GM10266 (cell line): ENCODE measurements around the gene KDM5B.

ENCODE experiments used
- DNase-seq: peaks from one replicate; pipeline ENCODE4 v3.0.0; 2012; ENCODE audit errors: extremely low spot score
- CTCF ChIP-seq: IDR thresholded peaks from 2 replicates; pipeline ENCODE4 v1.5.1; 2012; ENCODE audit warnings: mild to moderate bottlenecking, low read depth; ENCODE audit not compliant: control insufficient read depth, insufficient read depth; ENCODE audit errors: missing control alignments

KDM5B gene

DNA sequence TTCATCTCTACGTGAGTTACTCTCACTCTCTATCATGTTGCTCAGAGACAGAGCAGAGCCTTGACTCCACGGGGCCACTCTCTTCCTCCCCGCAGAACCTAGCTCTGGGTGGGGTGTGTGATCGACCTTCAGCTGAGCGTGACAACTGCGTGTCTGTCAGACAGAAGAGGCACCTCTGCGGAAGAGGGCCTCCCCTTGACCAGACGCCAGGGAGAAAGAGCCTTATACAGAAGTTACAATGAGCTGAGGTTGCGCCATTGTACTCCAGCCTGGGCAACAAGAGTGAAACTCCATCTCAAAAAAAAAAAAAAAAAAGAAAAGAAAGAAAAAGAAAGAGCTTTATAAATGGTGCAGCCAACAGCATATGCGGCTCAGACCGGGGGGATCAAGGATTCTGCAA is 120.9 kb downstream of the KDM5B start:
- TF ChIP-seq CTCF = no peak
- DNase-seq = no peak

DNA sequence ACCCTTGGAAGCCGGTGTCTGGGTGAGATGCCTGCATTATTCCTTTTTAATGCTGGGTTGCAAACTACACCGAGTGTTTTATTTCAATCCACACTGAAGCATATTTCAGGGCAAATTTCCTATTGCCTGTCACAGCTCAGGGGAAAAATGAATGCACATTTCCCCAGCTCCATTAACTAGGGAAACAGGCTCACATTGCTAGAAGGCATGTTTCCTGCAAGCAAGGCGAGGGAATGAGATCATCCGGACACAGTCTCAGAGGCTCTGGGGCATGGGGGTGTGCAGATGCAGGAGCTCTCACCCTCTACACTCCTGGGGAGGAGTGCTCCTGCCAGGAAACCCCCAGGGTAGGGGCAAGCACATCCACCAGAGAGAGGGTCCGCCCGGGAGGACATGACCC is 122.6 kb downstream of the KDM5B start:
- DNase-seq = no peak
- no peak for TF ChIP-seq CTCF

DNA sequence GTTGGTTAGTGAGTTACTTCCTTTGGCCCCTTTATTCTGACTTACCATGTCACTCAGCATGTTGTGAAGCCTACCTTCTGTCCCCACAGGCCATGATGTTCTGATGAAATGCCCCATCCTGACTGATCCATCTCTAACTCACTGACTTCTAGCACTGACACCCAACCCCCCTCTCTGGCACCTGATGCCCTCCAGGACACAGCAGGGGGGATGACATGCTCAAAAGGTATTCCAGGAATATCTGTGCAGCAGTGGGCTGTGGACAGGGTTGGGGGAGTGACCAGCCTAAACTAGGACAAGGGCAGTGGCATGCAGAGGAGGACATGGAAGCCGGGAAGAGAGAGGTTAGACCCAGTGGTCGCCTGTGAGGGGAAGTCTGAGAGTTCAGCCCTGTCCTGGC is 123.5 kb downstream of the KDM5B start:
- DNase-seq = no peak
- TF ChIP-seq CTCF = no peak

- no peak for TF ChIP-seq CTCF
- no peak for DNase-seq
Observed at GRCh38 chr1:202683029-202683428, 125.2 kb downstream of the KDM5B start.

GRCh38 chr1:202682477-202682876 is 125.7 kb downstream of the KDM5B start:
- no peak for DNase-seq
- TF ChIP-seq CTCF = no peak

- DNase-seq = no peak
- TF ChIP-seq CTCF = no peak
Observed at GRCh38 chr1:202681736-202682420, 126.3 kb downstream of the KDM5B start.

GRCh38 chr1:202680586-202681352 is 127.5 kb downstream of the KDM5B start:
- TF ChIP-seq CTCF = no peak
- DNase-seq = no peak
